ENCODE results near the gene BBS4.

- TF ChIP-seq CTCF (IDR thresholded peaks at IDR 0.05) (no peak), POLR2A (IDR thresholded peaks at IDR 0.05) (no peak)
Measured at GRCh38 chr15:72766025-72766424, 80.0 kb downstream of the BBS4 start.
